GM11168 (cell line): ENCODE data around the gene STAG3.
"Not testable (repeated sequence)": the region's sequence is repeated elsewhere in the genome, so short reads cannot be mapped to it uniquely, and the experiment has no call there.

Source experiments
- in situ Hi-C: fragments of 300-500 bp; cut with MboI; formaldehyde crosslinking; loops from one replicate; pipeline ENCODE4 v1.12.0; 2022; ENCODE audit warnings: low sequenced_read_pairs; ENCODE audit not compliant: unreplicated experiment

Gene STAG3

GRCh38 chr7:100177045-100178001 is at the start of gene STAG3, which contains the start of gene GPC2:
Gene STAG3 (plus strand): TSS chr7:100177918. CDS start chr7:100180557, 2,639 bp downstream.
Gene GPC2 (minus strand): TSS chr7:100177381. CDS start chr7:100177199, 182 bp downstream.
- in situ Hi-C loops: no loop called here

GRCh38 chr7:100128637-100128963 is 49.1 kb upstream of the STAG3 start:
- in situ Hi-C loops: no loop called here

- in situ Hi-C loops: loop anchor here (10.0 kb wide), 1 partner anchor 85 kb away; the partner anchor contains the start of gene PVRIG
Measured at GRCh38 chr7:100130220-100130607, 47.5 kb upstream of the STAG3 start.

- in situ Hi-C loops: loop anchor here (10.0 kb wide), 1 partner anchor 84 kb away; the partner anchor contains the start of gene PVRIG
Measured at GRCh38 chr7:100130608-100131453, 46.9 kb upstream of the STAG3 start.

- in situ Hi-C loops: loop anchor here (10.0 kb wide), 1 partner anchor 83 kb away; the partner anchor contains the start of gene PVRIG
Measured at GRCh38 chr7:100132126-100132525, 45.6 kb upstream of the STAG3 start.

- in situ Hi-C loops: loop anchor here (10.0 kb wide), 1 partner anchor 82 kb away; the partner anchor contains the start of gene PVRIG
Measured at GRCh38 chr7:100132697-100133151, 45.0 kb upstream of the STAG3 start.

GRCh38 chr7:100137851-100138760 is 39.6 kb upstream of the STAG3 start:
- in situ Hi-C loops: loop anchor here (10.0 kb wide), 1 partner anchor 77 kb away; the partner anchor contains the start of gene PVRIG

GRCh38 chr7:100141555-100141949 is 36.2 kb upstream of the STAG3 start:
- in situ Hi-C loops: no loop called here

- in situ Hi-C loops: no loop called here
Measured at GRCh38 chr7:100142461-100142860, 35.3 kb upstream of the STAG3 start.

- in situ Hi-C loops: not testable (repeated sequence)
Measured at GRCh38 chr7:100146350-100146749, 31.4 kb upstream of the STAG3 start.

GRCh38 chr7:100147278-100147677 is 30.4 kb upstream of the STAG3 start:
- in situ Hi-C loops: no loop called here

GRCh38 chr7:100148225-100148558 is 29.5 kb upstream of the STAG3 start:
- in situ Hi-C loops: no loop called here

GRCh38 chr7:100148559-100149328 is 29.0 kb upstream of the STAG3 start, which contains the start of gene LAMTOR4:
Gene LAMTOR4 (plus strand): TSS chr7:100148918. CDS start chr7:100148973, 55 bp downstream.
- in situ Hi-C loops: no loop called here

- in situ Hi-C loops: no loop called here
Measured at GRCh38 chr7:100152404-100152803, 25.3 kb upstream of the STAG3 start.

- in situ Hi-C loops: no loop called here
Measured at GRCh38 chr7:100152937-100153666, 24.6 kb upstream of the STAG3 start.

GRCh38 chr7:100153708-100154535 is 23.8 kb upstream of the STAG3 start:
- in situ Hi-C loops: no loop called here
